HG03432 (cell line): ENCODE measurements around the gene CDC14B.
A peak's percentile ranks its signal among the peaks of the same experiment; 100 is the strongest.
"Not testable (repeated sequence)": the region's sequence is repeated elsewhere in the genome, so short reads cannot be mapped to it uniquely, and the experiment has no call there.

Experiments
- ATAC-seq: cut with Tn5 transposase; IDR thresholded peaks from one replicate; pipeline ENCODE4 v1.9.1; 2021; ENCODE audit warnings: mild to moderate bottlenecking, moderate library complexity; ENCODE audit not compliant: unreplicated experiment

Gene CDC14B

DNA sequence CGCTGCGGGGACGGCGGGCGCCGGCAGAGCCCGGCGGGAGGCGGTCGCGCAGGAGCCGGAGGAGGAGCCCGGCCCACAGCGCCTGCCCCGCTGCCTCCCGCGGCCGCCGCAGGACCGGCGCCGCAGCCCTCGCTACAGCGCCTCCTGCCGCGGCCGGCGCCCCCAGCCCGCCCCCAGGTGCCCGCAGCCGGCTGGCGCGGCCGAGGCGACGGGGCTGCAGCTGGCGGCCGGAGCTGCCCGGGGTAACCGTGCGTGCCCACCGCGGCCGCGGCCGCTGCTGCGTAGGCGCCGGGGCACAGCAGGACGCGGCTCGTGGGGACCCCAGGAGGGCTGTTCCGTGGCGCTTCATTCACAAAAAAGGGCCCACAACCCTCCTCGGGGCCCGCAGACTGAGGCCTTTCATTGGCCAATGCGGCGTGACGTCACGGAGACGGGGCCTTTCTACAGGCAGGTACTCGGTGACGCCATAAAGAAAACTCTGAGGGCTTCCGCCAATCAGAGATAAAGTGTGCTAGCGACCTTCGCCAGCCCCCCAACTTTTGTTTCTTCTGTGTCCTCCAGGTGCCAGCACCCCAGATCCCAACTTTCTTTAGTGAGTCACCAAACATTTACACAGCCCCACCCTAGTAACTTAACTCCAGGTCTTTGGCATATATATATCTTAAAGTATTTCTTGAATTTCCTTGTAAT, at the start of gene CDC14B:
CDC14B (minus strand) TSS at position 353 of the 690 bp plus-strand sequence. CDS start 465 bp downstream, outside the sequence.
- ATAC-seq, result peak; percentile 77

DNA sequence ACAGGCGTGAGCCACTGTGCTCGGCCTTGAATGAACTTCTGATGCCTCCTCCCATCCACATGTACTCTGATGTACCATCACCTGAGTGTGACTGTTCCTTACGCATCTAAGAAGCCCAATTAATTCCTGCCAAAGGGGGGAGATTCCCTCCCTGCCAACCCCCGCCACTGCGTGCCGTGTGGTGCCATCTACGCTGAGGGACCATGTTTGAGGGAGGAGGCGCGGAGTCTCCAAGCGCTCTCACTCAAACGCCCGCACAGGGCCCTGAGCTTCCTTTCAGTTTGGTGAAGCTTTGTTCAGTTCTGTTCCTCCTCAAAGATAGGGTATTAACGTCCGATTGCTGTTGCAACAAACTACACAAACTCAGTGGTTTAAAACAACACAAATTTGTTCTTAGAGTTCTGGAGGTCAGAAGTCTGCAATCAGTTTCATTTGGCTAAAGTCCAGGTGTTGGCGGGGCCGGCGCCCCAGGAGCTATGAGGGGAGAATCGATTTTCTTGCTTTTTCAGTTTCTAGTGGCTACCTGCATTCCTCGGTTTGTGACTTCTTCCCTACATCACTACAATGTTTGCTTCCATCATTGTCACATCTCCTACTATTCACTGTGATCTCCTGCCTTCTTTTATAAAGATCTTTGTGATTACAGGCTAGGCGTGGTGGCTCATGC, 49.4 kb upstream of the CDC14B start:
- ATAC-seq, result no peak

DNA sequence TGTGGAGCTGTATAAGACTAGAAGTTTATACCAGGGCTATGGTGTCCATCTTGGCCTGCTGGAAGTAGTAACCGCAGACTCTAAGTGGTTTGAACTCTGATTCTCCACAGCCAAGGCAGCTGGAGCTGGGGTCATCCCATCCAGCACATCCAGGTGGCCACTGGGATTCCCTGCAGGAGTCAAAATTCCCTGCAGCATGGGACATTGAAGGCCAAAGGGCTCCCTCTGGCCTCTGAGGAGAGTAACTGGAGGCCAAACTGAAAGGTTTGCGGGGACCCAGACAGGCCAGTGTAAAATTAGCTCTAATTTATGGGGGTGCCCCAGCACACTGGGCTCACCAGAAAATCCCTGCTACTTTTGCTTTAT, 47.7 kb upstream of the CDC14B start:
- ATAC-seq, result no peak

DNA sequence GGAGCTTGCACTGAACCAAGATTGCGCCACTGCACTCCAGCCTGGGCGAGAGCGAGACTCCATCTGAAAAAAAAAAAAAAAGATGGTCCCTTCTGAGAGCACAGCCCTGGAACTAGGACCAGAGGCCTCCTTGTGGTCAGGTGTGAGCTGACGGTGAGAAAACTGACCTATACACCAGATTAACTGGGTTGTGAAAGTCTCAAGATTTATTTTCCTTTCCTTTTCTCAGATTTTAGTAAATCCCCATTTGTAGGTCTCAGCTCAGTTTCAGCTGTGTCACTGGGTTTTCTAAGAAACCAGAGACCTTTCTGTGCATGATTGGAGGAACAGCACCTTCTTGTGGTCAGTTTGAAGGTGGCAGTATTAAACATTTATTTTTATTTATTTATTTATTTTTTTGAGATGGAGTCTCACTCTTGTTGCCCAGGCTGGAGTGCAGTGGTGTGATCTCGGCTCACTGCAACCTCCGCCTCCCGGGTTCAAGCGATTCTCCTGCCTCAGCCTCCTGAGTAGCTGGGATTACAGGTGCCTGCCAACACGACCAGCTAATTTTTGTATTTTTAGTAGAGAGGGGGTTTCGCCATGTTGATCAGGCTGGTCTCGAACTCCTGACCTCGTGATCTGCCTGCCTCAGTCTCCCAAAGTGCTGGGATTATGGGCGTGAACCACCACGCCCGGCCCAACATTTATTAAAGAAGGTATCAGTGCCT, 47.2 kb upstream of the CDC14B start:
- ATAC-seq, result peak; percentile 69

DNA sequence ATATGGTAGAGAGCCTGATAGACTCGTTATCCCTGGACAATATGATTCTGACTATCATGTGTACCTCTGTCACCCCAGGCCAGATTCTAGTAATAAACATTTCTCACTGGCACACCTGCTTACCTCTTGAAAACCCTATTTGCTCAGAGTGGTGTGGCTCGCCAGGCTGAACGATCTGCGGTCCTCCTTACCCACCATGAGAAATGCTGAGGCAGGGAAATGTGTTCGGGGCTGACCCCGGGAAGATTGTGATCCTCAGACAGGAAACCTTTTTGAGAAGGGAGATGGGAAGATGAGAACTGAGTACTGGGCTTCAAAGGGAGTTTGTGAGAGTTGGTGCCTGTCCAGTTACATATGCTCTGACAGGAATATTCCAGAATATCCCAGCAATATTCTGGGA, 46.1 kb upstream of the CDC14B start:
- no peak for ATAC-seq

DNA sequence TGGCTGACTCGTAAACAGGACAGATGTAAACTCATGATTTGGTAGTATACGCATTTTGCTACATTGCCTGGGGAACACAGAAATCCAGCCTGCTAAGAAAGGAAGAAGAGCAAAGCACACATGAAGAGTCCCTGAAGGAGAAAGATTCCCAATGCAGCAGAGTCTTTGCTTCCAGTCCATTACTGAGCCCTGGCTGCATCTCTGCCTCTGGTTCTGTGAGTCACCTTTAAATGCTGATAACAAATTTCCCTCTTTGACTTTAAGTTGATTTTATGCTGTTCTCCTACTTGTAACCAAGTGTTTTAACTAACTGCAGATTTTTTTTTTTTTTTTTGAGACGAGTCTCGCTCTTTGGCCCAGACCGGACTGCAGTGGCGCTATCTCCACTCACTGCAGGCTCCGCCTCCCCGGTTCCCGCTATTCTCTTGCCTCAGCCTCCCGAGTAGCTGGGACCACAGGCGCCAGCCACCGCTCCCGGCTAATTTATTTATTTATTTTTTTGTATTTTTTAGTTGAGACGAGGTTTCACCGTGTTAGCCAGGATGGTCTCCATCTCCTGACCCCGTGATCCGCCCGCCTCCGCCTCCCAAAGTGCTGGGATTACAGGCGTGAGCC, 44.0 kb upstream of the CDC14B start:
- ATAC-seq, result no peak

DNA sequence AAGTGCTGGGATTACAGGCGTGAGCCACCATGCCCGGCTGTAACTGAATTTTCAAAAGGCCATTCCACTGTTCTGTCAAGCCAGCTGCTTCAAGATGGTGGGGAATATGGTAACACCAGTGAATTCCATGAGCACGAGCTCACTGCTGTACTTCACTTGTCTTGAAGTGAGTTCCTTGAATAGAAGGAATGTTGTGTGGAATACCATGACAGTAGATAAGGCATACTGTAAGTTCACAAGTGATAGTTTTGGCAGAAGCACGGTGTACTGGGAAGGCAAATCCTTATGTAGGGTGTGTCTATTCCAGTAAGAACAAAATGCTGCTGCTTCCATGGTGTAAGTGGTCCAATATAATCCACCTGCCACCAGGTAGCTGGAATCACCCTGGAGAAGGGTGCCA, 42.1 kb upstream of the CDC14B start:
- no peak for ATAC-seq

DNA sequence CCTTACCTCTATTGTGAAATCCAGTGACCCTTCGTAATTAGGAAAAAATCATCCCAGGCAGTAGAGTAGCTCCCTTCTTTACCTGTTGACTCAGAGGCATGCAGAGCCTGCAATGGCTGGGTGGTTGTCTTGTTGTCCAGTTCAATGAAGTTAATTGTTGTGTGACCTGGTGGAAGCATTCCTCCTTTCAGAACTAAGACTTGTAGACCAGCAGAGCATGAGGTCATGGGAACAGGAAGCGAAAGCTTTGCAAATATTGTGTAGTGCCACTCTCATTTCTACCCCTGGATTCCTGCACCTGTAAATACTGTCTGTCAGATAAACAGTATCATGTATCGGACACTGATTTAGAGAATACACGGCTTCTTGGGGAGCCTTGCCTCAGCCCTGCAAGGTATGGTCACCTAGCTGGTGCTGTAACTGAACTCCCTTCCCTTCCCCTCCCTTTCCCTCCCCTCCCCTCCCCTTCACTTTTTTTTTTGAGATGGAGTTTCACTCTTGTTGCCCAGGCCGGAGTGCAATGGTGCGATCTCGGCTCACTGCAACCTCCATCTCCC, 41.1 kb upstream of the CDC14B start:
- no peak for ATAC-seq

DNA sequence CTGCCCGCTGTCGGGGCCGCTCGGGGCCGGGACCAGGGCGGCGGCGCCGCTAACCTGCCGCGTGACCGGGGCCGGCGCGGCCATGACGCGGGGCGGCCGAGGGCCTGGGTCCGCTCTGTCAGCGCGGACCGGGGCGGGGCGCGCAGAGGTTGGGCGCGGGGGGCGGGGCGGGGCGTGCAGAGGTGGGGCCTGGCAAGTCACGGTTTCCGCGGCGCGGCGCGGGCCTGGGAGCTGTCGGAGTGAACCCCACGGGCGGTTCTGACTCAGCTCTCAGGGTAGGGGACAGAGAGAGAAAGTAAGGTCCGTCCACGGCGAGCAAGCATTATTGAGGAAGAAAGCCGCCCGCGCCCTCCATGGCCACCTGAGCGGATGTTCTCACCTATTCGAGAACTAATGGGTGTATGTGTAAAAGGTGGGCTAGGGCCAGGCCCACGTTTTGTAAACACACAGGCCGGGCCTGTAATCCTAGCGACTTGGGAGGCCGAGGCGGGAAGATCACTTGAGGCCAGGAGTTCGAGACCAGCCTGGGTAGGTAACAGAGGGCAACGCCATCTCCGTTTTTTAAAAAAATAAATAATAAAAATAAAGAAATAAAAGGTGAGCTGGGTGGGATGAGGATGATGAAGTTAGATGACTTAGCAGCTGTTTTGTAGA, 35.7 kb upstream of the CDC14B start, which contains the start of gene PRXL2C:
PRXL2C (minus strand) TSS at position 120 of the 654 bp plus-strand sequence; CDS start at position 84, 36 bp downstream.
- peak; percentile 80 for ATAC-seq

DNA sequence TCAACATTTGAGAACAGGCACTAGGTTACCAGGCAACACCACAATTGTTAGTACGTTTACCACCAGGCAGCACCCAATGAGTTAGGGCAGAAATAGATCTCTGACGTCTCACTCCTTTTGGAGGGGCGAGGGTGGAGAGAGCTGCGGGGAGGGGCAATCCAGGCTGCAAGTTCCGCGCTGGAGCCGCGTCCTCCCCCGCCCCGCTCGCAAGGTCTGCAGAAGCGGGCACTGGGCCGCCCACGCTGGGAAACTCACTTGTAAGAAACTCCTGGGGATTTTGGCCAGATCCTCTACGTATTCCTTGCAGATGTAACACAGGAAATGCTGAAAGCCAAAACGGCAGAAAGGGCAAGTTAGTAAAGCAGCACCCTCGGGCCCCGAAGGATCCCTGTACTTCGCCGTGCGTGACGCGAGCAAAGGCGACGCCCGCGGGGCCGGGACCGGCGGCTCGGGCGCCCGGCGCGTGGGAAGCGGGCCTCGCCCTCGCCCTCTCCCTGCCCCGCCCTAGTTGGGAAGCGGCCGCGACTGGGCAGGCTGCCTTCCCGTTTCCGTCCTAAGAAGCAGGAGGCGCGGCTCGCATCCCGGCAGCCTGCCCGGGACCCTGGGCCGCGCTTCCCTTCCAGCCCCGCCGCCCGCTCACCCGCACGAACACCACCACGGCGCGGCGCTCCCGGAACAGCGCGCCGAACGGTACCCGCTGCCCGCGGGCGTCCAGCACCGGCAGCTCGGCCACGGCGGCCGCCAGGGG, 35.0 kb upstream of the CDC14B start:
- ATAC-seq, result peak; percentile 65

DNA sequence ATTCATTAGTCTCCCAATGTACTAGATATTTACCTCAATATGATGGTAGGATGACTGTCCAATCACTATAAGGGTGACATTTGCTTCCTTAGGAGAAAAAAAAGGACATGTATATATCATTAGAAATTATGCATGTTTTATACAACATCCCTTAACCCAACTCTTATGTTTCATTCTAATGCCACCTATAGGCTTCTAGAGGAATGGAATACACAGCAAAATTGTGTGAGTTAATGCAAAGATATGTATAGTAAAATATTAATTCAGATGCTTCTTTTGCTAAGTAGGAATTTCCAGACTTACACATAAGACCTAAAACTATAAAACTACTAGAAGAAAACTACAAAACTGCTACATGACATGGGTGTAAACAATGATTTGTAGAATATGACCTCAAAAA, 32.0 kb upstream of the CDC14B start:
- no peak for ATAC-seq

DNA sequence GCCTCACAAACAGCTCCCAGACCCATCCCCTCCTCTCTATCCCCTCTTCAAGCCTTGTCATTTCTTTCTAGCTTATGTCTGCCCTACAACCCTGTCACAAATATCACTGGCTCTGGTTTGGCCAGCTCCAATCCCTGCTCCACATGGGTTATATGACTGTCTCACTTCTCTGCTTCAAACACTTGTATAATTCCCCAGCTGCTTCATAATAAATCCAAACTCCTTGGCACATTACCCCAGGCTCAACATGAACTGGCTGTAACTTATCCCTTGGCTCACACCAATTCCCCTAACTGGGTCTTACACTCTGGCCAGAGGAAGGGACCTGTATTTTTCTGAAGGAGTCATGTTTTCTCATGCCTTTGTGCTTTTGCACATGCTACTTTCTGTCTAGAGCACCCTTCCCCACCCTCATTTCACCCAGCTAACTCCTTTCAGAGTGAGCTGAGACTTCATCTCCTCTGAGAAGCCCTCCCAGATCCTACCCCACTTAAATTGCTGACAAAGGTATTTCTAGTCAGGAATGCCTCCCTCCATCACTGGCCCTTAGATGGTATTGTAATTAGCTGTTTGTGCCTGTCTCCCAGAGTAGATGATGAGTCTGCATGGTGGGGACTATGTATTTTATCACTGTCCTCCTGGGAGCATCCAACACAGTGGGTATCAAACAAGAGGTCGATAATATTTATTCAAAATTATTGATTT, 30.1 kb upstream of the CDC14B start:
- no peak for ATAC-seq

DNA sequence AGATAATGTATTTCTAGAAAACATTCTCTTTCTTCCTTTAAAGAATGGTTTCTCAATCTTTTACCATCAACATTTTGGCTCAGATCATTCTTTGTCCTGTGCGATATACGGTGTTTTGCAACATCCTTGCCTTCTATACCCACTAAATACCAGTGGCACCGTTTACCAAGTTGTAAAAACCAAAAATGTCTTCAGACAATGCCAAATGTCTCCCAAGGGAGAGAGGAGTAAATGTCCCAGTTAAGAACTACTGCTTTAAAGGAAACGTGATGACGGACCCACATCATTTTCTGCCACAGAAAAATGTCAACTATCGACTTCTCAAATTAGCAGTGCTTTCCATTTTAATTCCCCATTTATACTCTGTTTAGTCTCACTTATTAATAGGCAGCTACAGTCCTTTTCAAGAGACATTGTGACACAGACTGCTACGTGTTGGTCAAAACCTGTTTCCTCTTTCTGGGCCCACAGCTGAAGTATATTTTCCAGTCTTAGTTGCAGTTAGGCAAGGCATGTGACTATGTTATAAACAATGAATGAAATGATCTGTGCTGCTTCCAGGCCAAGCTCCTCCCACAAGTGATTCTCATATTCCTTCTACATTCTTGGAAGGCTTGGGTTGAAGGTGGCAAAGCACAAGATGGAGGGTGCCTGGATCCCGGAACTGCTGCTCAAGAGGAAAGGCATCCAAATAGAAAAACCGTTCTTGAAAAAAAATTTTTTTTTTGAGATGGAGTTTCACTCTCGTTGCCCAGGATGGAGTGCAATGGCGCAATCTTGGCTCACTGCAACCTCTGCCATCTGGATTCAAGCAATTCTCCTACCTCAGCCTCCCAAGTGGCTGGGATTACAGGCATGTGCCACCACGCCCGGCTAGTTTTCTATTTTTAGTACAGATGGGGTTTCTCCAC, 26.7 kb upstream of the CDC14B start:
- ATAC-seq, result no peak

DNA sequence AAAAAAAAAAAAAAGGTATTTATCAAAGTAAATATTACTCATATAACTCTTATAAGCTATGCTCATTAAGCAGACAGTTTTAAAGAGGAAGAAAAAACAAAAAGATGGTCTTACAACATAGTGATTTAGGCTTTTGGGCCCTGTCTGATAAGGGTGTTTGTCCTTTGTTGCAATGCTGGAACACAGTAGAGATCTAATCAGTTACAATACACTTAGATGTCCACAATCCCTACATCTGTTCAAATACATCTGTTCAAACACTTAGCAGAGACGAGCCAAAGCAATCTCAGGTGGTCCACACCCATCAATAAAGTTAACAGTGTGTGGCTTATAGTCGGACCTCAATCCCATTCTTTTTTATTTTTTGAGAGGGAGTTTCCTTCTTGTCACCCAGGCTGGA, 24.5 kb upstream of the CDC14B start:
- ATAC-seq, result no peak

DNA sequence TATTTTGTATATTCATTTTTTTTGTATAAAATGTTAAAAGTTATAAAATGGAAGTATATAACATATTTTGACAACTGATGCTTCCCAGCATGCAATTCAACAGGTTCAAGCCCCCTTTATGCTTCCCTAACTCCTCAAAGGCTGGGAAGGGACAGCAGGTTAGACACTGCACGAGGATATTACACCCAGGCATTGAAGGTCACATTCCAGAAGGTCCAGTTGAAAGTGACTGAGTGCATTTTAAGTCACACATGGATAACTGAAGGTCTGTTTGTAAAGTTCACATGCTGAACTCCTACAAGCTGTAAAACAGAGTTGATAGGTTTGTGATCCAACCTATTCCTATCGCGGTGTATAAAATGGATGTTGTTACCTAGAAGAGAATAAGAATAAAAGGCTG, 21.9 kb upstream of the CDC14B start:
- ATAC-seq, result no peak

DNA sequence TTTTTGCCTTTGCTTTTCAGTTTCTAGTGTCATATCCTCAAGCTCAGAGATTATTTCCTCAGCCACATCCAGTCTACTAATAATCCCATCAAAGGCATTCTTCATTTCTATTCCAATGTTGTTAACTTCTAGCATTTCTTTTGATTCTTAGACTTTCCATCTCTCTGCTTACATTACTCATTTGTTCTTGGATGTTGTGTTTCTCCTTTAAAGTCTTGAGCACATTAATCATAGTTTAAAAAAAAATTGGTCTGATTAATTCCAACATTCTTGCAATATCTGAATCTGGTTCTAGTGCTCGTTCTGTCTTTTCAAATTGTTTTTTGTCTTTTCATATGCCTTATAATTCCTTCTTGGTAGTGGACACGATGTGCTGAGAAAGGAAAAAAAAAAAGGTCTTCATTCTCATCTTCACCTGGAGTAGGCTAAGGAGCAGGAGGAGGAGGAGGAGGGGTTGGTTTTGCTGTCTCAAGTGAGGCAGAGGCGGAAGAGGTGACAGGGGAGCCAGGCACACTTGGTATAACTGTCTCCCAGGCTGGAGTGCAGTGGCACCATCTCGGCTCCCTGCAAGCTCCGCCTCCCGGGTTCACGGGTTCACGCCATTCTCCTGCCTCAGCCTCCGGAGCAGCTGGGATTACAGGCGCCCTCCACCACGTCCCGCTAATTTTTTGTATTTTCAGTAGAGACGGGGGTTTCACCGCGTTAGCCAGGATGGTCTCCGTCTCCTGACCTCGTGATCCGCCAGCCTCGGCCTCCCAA, 19.1 kb upstream of the CDC14B start:
- ATAC-seq, result no peak

DNA sequence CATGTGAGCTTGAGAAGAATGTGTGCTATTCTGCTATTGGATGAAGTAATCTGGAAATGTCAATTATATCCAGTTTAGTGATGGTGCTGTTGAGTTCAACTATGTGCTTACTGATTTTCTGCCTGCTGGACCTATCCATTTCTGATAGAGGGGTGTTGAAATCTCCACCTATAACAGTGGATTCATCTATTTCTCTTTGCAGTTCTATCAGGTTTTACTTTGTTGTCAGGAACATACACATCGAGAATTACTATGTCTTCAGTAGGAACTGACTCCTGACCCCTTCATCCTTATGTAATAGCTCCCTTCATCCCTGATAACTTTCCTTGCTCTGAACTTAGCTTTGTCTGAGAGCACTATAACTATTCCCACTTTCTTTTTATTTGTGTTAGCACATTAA, 16.7 kb upstream of the CDC14B start:
- ATAC-seq, result no peak

DNA sequence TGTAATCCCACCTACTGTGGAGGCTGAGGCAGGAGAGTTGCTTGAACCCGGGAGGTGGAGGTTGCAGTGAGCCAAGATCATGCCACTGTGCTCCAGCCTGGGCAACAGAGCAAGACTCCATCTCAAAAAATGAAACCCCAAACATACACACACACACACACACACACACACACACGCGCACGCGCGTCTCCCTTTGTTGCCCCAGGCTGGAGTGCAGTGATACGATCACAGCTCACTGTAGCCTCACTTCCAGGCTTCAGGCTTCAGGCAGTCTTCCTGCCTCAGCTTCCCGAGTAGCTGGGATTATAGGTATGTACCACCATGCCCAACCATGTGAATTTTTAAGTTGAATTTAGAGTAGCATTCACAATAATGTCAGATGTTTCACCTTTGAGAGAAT, 13.9 kb upstream of the CDC14B start:
- ATAC-seq, result not testable (repeated sequence)
